Liver (tissue), 9 donors: ENCODE data around the gene ALDH1A1. TPM values are rescaled to one million over a fixed set of nuclear protein-coding genes. Genes with fewer than 3 reads are reported as not detected.
A peak's percentile ranks its signal among the peaks of the same experiment; 100 is the strongest.

ENCODE experiments used
- DNase-seq: peaks from one replicate; pipeline ENCODE4 v3.0.0-alpha.2; 2017; ENCODE audit warnings: low spot score
- H3K27ac ChIP-seq, 2 donors: one replicate each; pipeline ENCODE4 v1.7.0; 2013; ENCODE audit warnings: inconsistent platforms in 2 of 2, low read length in 2 of 2, control low read depth in 1 of 2, low read depth in 1 of 2, mild to moderate bottlenecking in 1 of 2
- H3K27me3 ChIP-seq, 4 donors: one replicate each; pipeline versions ENCODE4 v1.6.1 to v1.7.0; 2013; ENCODE audit warnings: low read length in 3 of 4, inconsistent platforms in 1 of 4, mild to moderate bottlenecking in 1 of 4, moderate library complexity in 1 of 4; ENCODE audit not compliant: control insufficient read depth in 4 of 4, insufficient read depth in 4 of 4
- H3K36me3 ChIP-seq, 4 donors: one replicate each; pipeline versions ENCODE4 v1.6.1 to v1.7.0; 2013; ENCODE audit warnings: low read length in 3 of 4, mild to moderate bottlenecking in 3 of 4, low read depth in 1 of 4, moderate library complexity in 1 of 4; ENCODE audit not compliant: control insufficient read depth in 4 of 4, insufficient read depth in 3 of 4
- H3K4me1 ChIP-seq, 4 donors: one replicate each; pipeline versions ENCODE4 v1.6.1 to v1.7.0; 2013; ENCODE audit warnings: low read length in 3 of 4, mild to moderate bottlenecking in 3 of 4, moderate library complexity in 1 of 4; ENCODE audit not compliant: control insufficient read depth in 4 of 4, insufficient read depth in 4 of 4
- H3K4me3 ChIP-seq, 3 donors: one replicate each; pipeline versions ENCODE4 v1.6.1 to v1.7.0; 2013; ENCODE audit warnings: low read length in 3 of 3, control low read depth in 1 of 3, low read depth in 1 of 3, mild to moderate bottlenecking in 1 of 3
- H3K9ac ChIP-seq, 2 donors: one replicate each; pipeline ENCODE4 v1.7.0; 2013; ENCODE audit warnings: low read length in 2 of 2, mild to moderate bottlenecking in 2 of 2, moderate library complexity in 2 of 2, control low read depth in 1 of 2, low read depth in 1 of 2
- H3K9me3 ChIP-seq, 4 donors: one replicate each; pipeline versions ENCODE4 v1.6.1 to v1.7.0; 2013; ENCODE audit warnings: low read length in 3 of 4; ENCODE audit not compliant: control insufficient read depth in 4 of 4
- CTCF ChIP-seq: fragments of 150-350 bp; IDR thresholded peaks from 2 replicates; pipeline ENCODE4 v1.5.1; 2017; ENCODE audit warnings: improper control_type of control experiment, low read depth, low read length; ENCODE audit not compliant: missing input control
- EGR1 ChIP-seq, 2 donors: IDR thresholded peaks; 2 replicates each; pipeline ENCODE4 v1.6.1; 2016 to 2018; ENCODE audit warnings: antibody characterized with exemption in 2 of 2, low read depth in 2 of 2
- FOXA1 ChIP-seq: IDR thresholded peaks from 2 replicates; pipeline ENCODE4 v1.6.1; 2016; ENCODE audit warnings: antibody characterized with exemption
- FOXA2 ChIP-seq: IDR thresholded peaks from 2 replicates; pipeline ENCODE4 v1.6.1; 2016; ENCODE audit warnings: antibody characterized with exemption
- GABPA ChIP-seq, 2 donors: IDR thresholded peaks in 1 of 2; conservative IDR thresholded peaks in 1 of 2; 2 replicates each; pipeline ENCODE4 v1.6.1; 2016; ENCODE audit warnings: antibody characterized with exemption in 2 of 2, mild to moderate bottlenecking in 1 of 2, moderate library complexity in 1 of 2
- HNF4A ChIP-seq, 2 donors: conservative IDR thresholded peaks; 2 replicates each; pipeline ENCODE4 v1.6.1; 2016; ENCODE audit warnings: antibody characterized with exemption in 2 of 2, mild to moderate bottlenecking in 2 of 2
- JUND ChIP-seq, 2 donors: IDR thresholded peaks; 2 replicates each; pipeline ENCODE4 v1.6.1; 2016; ENCODE audit warnings: antibody characterized with exemption in 2 of 2
- MAX ChIP-seq: IDR thresholded peaks from 2 replicates; pipeline ENCODE4 v1.6.1; 2016; ENCODE audit warnings: antibody characterized with exemption
- NR2F2 ChIP-seq: IDR thresholded peaks from 2 replicates; pipeline ENCODE4 v1.6.1; 2016; ENCODE audit warnings: antibody characterized with exemption
- RAD21 ChIP-seq, 2 donors: IDR thresholded peaks; 2 replicates each; pipeline ENCODE4 v1.6.1; 2016; ENCODE audit warnings: antibody characterized with exemption in 2 of 2, mild to moderate bottlenecking in 2 of 2
- REST ChIP-seq: IDR thresholded peaks from 2 replicates; pipeline ENCODE4 v1.6.1; 2016; ENCODE audit warnings: antibody characterized with exemption, mild to moderate bottlenecking
- SP1 ChIP-seq: IDR thresholded peaks from 2 replicates; pipeline ENCODE4 v1.6.1; 2018; ENCODE audit warnings: antibody characterized with exemption, mild to moderate bottlenecking
- TAF1 ChIP-seq: conservative IDR thresholded peaks from 2 replicates; pipeline ENCODE4 v1.6.1; 2016; ENCODE audit warnings: antibody characterized with exemption, mild to moderate bottlenecking
- YY1 ChIP-seq: IDR thresholded peaks from 2 replicates; pipeline ENCODE4 v1.6.1; 2016; ENCODE audit warnings: antibody characterized with exemption, mild to moderate bottlenecking
- ZBTB33 ChIP-seq: IDR thresholded peaks from 2 replicates; pipeline ENCODE4 v1.6.1; 2016; ENCODE audit warnings: antibody characterized with exemption
- WGBS: extraction: QIAGEN DNeasy Blood & Tissue Kit; methylation state at CpG from one replicate; pipeline ENCODE4 v1.1.7; 2013; 5-methylcytosine and 5-hydroxymethylcytosine counted together
- polyA plus RNA-seq, 2 donors: library from polyadenylated mRNA; stranded (reverse) in 1 of 2; unstranded in 1 of 2; fragments of 200-250 nt in 1 of 2; fragments of >200 nt in 1 of 2; fragmentation: Nextera tagmentation in 1 of 2; extraction: Ambion mirVana in 1 of 2; gene quantifications; one replicate each; pipeline versions ENCODE4 v1.2.1 to v1.2.3, GENCODE V29; 2013 to 2015
- total RNA-seq, 2 donors: library from RNA; depleted of rRNA; stranded (reverse); fragments of >200 nt; gene quantifications; one replicate each; pipeline ENCODE4 v1.2.3, GENCODE V29; 2014
- TF ChIP-seq, protein P1 (sequence below): IDR thresholded peaks from 2 replicates; pipeline ENCODE4 v1.6.1; 2016; ENCODE audit warnings: antibody characterized with exemption
- donor health status: healthy.
- donor health status: healthy.
- donor health status: healthy.
- donor health status: healthy.
- donor health status: healthy.

Gene ALDH1A1
- total and polyA plus RNA-seq, 4 donors = 118 to 433 (median 193) TPM

- DNase-seq = no peak
- Histone ChIP-seq H3K4me3 (no peak overlapping the region), H3K27me3 (no peaks in the 10 kb centered on the region), H3K9me3 (no peaks in the 10 kb centered on the region), H3K9ac (peak overlapping the region in 1 of 2 donors; percentile 61), H3K36me3 (no peaks in the 10 kb centered on the region), H3K4me1 (peaks cover 7 to 51% (median 29%) of the 10 kb centered on the region in 4 donors), H3K27ac (peak overlapping the region; percentile 55 to 87)
- TF ChIP-seq TAF1 = no peak
- no peak for TF ChIP-seq CTCF
- TF ChIP-seq YY1 = no peak
- TF ChIP-seq RAD21 (IDR thresholded peaks at IDR 0.05) = no peak
- no peak for TF ChIP-seq FOXA2
- TF ChIP-seq GABPA (IDR thresholded peaks at IDR 0.05 in 1 of 2, conservative IDR thresholded peaks at IDR 0.05 in 1 of 2) = no peak
- TF ChIP-seq REST = no peak
- TF ChIP-seq FOXA1 = no peak
- no peak for TF ChIP-seq HNF4A (conservative IDR thresholded peaks at IDR 0.05)
- no peak for TF ChIP-seq MAX
- TF ChIP-seq JUND (IDR thresholded peaks at IDR 0.05) = no peak
- no peak for TF ChIP-seq NR2F2
- no peak for TF ChIP-seq SP1
- 65% methylated on average over 5 of the region's 5 CpGs for WGBS
Measured at GRCh38 chr9:72982146-72982799, 29.4 kb upstream of the ALDH1A1 start.

GRCh38 chr9:72981433-72981832, 28.6 kb upstream of the ALDH1A1 start:
- Histone ChIP-seq H3K36me3 (no peaks in the 10 kb centered on the region), H3K27ac (no peak overlapping the region), H3K9me3 (no peaks in the 10 kb centered on the region), H3K4me3 (no peak overlapping the region), H3K27me3 (no peaks in the 10 kb centered on the region), H3K9ac (no peak overlapping the region), H3K4me1 (peaks cover 7 to 51% (median 28%) of the 10 kb centered on the region in 4 donors)
- no peak for DNase-seq
- WGBS = 94% methylated on average over 5 of the region's 5 CpGs
- TF ChIP-seq, protein P1, sequence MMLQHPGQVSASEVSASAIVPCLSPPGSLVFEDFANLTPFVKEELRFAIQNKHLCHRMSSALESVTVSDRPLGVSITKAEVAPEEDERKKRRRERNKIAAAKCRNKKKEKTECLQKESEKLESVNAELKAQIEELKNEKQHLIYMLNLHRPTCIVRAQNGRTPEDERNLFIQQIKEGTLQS = no peak
- TF ChIP-seq REST (no peak), EGR1 (IDR thresholded peaks at IDR 0.05; ENCODE audit: low read depth in 2 of 2) (no peak), MAX (no peak), HNF4A (conservative IDR thresholded peaks at IDR 0.05) (no peak), RAD21 (IDR thresholded peaks at IDR 0.05) (no peak), ZBTB33 (no peak), CTCF (no peak), NR2F2 (no peak), YY1 (no peak), GABPA (IDR thresholded peaks at IDR 0.05 in 1 of 2, conservative IDR thresholded peaks at IDR 0.05 in 1 of 2) (no peak), SP1 (no peak), TAF1 (no peak)
